ENCODE data around the gene CLIC5. TPM values are rescaled to one million over a fixed set of nuclear protein-coding genes. Genes with fewer than 3 reads are reported as not detected.

CLIC5 gene
- 1 to 10 TPM; 1.6 to 3.3 TPM for total RNA-seq

DNA sequence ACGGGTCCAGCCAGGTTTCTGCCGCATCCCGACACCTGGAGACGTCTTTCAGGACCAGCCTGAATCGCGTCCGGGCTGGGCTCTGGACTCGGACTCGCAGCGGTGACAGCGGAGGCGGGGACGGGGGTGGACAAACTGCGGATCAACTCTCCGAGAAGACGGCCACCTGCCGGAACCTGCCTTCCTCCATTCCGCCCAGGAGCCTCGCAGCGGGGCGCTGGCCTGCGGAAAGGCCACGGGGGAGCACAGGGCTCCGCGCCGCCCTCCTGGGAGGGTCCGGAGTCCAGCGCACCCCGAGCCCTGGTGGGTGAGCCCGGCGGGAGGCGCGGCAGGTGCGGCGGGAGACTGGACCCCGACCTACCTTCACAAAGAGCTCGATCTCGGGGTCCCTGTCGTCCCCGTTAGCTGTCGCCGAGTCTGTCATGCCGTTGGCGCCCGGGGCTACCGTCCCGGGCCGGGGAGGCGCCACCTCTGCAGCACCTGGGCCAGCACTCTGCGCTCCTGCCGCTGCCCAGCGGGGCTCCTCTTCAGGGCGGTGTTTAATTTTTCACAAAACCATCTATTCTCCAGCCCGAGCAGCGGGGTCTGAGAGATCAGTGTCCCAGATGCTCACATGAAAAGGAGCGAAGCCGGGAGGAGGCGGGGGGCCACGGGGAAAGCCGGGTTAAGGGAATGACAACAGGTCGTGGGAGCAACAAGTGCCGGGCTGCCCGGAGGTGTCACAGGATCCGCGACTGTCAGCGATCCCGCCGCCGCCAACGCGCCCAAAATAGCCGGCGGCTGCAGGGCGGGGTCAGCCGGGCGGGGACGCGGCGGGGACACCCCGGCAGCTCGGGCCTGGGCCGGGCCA, at the start of gene CLIC5:
Gene CLIC5 (minus strand): TSS at position 742 of the 850 bp plus-strand sequence. CDS start 318 bp downstream, at position 424.
- intact Hi-C loops (cut with DNase I) = no loop called here
- 0% methylated on average over 32 to 79 of the region's 82 CpGs for WGBS, 2 donors
- no peak for TF ChIP-seq POLR2A (IDR thresholded peaks at IDR 0.05)
- TF ChIP-seq, protein P1, sequence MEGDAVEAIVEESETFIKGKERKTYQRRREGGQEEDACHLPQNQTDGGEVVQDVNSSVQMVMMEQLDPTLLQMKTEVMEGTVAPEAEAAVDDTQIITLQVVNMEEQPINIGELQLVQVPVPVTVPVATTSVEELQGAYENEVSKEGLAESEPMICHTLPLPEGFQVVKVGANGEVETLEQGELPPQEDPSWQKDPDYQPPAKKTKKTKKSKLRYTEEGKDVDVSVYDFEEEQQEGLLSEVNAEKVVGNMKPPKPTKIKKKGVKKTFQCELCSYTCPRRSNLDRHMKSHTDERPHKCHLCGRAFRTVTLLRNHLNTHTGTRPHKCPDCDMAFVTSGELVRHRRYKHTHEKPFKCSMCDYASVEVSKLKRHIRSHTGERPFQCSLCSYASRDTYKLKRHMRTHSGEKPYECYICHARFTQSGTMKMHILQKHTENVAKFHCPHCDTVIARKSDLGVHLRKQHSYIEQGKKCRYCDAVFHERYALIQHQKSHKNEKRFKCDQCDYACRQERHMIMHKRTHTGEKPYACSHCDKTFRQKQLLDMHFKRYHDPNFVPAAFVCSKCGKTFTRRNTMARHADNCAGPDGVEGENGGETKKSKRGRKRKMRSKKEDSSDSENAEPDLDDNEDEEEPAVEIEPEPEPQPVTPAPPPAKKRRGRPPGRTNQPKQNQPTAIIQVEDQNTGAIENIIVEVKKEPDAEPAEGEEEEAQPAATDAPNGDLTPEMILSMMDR (IDR thresholded peaks at IDR 0.05) = peak in 1 of 7 experiments; percentile 5

DNA sequence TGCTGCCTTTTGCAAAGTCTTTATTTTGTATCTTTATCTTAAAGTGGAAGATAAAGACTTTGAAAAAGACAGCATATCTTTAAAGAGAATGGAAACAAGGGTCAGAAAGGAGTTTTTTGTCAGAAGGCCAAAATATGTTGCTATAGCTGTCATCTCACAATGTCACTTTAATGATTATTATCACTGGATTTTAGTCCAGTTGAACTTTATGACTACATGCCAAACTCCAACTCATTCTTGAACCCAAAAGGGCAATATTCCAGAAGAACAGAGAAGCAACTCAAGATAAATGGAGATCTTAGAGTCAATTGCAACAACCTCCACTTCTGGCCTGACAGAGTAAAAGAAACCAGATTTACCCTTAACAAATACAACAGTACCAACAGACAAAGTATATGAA, 47.3 kb upstream of the CLIC5 start:
- Histone ChIP-seq H3K27me3 (no peaks in the 10 kb centered on the region), H3K36me3 (replicated peaks in 1 of 2; ENCODE audit: insufficient read depth in 1 of 2, low read depth in 2 of 2) (no peaks in the 10 kb centered on the region), H3K4me1 (peaks cover 22% of the 10 kb centered on the region), H3K27ac (peak overlapping the region in 3 of 4 donors; percentile 33 to 71 (median 67)), H3K4me3 (no peak overlapping the region), H3K9me3 (no peaks in the 10 kb centered on the region)
- ATAC-seq (no peak), DNase-seq (no peak)
- TF ChIP-seq POLR2A (IDR thresholded peaks at IDR 0.05) = no peak
- TF ChIP-seq, protein P1 (IDR thresholded peaks at IDR 0.05) = no peak
- intact Hi-C loops (cut with DNase I) = no loop called here

More for the DNA sequence above, at the start of gene CLIC5:
- DNase-seq (peak; percentile 12 to 53 (median 34)), ATAC-seq (peak; percentile 63)
- no peaks in the 10 kb centered on the region for H3K9me3 ChIP-seq
- H3K4me3 ChIP-seq = peak within 1 kb of the TSS in 1 of 2 donors; percentile 43
- peaks cover 19% of the 10 kb centered on the region for H3K4me1 ChIP-seq
- H3K27ac ChIP-seq = peak within 1 kb of the TSS in 1 of 4 donors; percentile 19
- no peaks in the 10 kb centered on the region for H3K36me3 ChIP-seq (replicated peaks in 1 of 2; ENCODE audit: insufficient read depth in 1 of 2, low read depth in 2 of 2)
- peaks cover 0 to 3% of the 10 kb centered on the region in 2 donors for H3K27me3 ChIP-seq

GRCh38 chr6:46062312-46062711, 46.7 kb upstream of the CLIC5 start:
- ATAC-seq = peak; percentile 96
- TF ChIP-seq, protein P1 (IDR thresholded peaks at IDR 0.05) = no peak
- TF ChIP-seq POLR2A (IDR thresholded peaks at IDR 0.05) = no peak
- Histone ChIP-seq H3K4me3 (no peak overlapping the region), H3K36me3 (replicated peaks in 1 of 2; ENCODE audit: insufficient read depth in 1 of 2, low read depth in 2 of 2) (no peaks in the 10 kb centered on the region), H3K4me1 (peaks cover 22% of the 10 kb centered on the region), H3K27ac (peak overlapping the region in 3 of 4 donors; percentile 33 to 71 (median 67)), H3K27me3 (no peaks in the 10 kb centered on the region), H3K9me3 (no peaks in the 10 kb centered on the region)
- intact Hi-C loops (cut with DNase I) = no loop called here
- 0 to 14% methylated on average over 2 of the region's 2 CpGs for WGBS, 2 donors
- DNase-seq = peak; percentile 51 to 71 (median 54)

DNA sequence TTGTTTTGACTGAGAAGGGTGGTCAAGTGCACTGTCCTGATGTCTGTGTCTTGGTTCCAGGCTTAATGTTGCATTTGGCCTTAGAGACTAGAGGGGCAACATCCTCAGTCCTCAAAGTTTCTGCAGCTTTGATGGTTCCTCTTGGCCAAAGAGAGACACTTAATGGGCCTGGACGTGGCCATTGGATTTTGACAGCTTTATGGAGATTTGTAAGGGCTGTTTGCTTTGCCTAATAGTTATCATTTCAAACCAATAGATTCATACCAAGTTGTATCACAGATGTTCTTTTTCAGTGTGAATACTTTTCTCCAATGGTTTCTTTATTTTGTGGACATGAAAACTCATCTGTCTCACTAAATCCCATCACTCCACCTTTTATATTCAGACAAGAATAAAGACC, 45.8 kb upstream of the CLIC5 start:
- WGBS, 2 donors = 57 to 81% methylated on average over 1 of the region's 1 CpG
- intact Hi-C loops (cut with DNase I) = no loop called here
- H3K27me3 ChIP-seq = no peaks in the 10 kb centered on the region
- no peak overlapping the region for H3K4me3 ChIP-seq
- DNase-seq = no peak
- ATAC-seq = no peak
- H3K9me3 ChIP-seq = no peaks in the 10 kb centered on the region
- no peaks in the 10 kb centered on the region for H3K36me3 ChIP-seq (replicated peaks in 1 of 2; ENCODE audit: insufficient read depth in 1 of 2, low read depth in 2 of 2)
- peaks cover 22% of the 10 kb centered on the region for H3K4me1 ChIP-seq
- peak overlapping the region in 3 of 4 donors; percentile 33 to 71 (median 67) for H3K27ac ChIP-seq
- no peak for TF ChIP-seq POLR2A (IDR thresholded peaks at IDR 0.05)
- TF ChIP-seq, protein P1 (IDR thresholded peaks at IDR 0.05) = no peak
